WERI-Rb-1 (cell line): ENCODE measurements around the gene SPECC1.

Experiments used
- DNase-seq: peaks from one replicate; pipeline ENCODE4 v3.0.0-alpha.2; 2020
- H3K27ac ChIP-seq: fragments of 250-450 bp; sonication (Bioruptor Pico); 2 replicates; pipeline ENCODE4 v1.5.1; 2020; ENCODE audit warnings: mild to moderate bottlenecking, moderate library complexity
- H3K27me3 ChIP-seq: fragments of 250-450 bp; sonication (Bioruptor Pico); 2 replicates; pipeline ENCODE4 v1.5.1; 2021; ENCODE audit warnings: mild to moderate bottlenecking, low read depth, moderate library complexity; ENCODE audit not compliant: insufficient read depth, severe bottlenecking
- H3K36me3 ChIP-seq: fragments of 250-450 bp; sonication (Bioruptor Pico); 2 replicates; pipeline ENCODE4 v1.5.1; 2020; ENCODE audit warnings: mild to moderate bottlenecking, moderate library complexity
- H3K4me3 ChIP-seq: 2 replicates; pipeline ENCODE4 v1.5.1; 2011; ENCODE audit warnings: low read depth, mild to moderate bottlenecking, control low read depth, low read length
- H3K9me3 ChIP-seq: fragments of 250-450 bp; sonication (Bioruptor Pico); 2 replicates; pipeline ENCODE4 v1.5.1; 2021; ENCODE audit warnings: mild to moderate bottlenecking, moderate library complexity; ENCODE audit not compliant: severe bottlenecking
- CTCF ChIP-seq: IDR thresholded peaks from 2 replicates; pipeline ENCODE4 v1.5.1; 2011; ENCODE audit warnings: low read depth, mild to moderate bottlenecking, control low read depth, inconsistent platforms, low read length

Gene SPECC1

GRCh38 chr17:20121359-20122253, 112.4 kb downstream of the SPECC1 start:
- Histone ChIP-seq H3K9me3 (no peaks in the 10 kb centered on the region), H3K27ac (no peak overlapping the region), H3K27me3 (no peaks in the 10 kb centered on the region), H3K4me3 (no peak overlapping the region), H3K36me3 (no peaks in the 10 kb centered on the region)
- DNase-seq, result peak; percentile 64
- TF ChIP-seq CTCF, result peak; percentile 84

- Histone ChIP-seq H3K9me3 (no peaks in the 10 kb centered on the region), H3K27me3 (no peaks in the 10 kb centered on the region), H3K36me3 (no peaks in the 10 kb centered on the region), H3K27ac (no peak overlapping the region), H3K4me3 (no peak overlapping the region)
- no peak for TF ChIP-seq CTCF
- no peak for DNase-seq
Measured at GRCh38 chr17:20122254-20122879, 113.2 kb downstream of the SPECC1 start.

- no peak overlapping the region for H3K4me3 ChIP-seq
- no peaks in the 10 kb centered on the region for H3K36me3 ChIP-seq
Measured at GRCh38 chr17:20123209-20123608, 114.0 kb downstream of the SPECC1 start.

GRCh38 chr17:20125724-20126123, 116.6 kb downstream of the SPECC1 start:
- no peaks in the 10 kb centered on the region for H3K27me3 ChIP-seq
- H3K4me3 ChIP-seq, result no peak overlapping the region
- H3K36me3 ChIP-seq, result no peaks in the 10 kb centered on the region
- no peak overlapping the region for H3K27ac ChIP-seq
- no peaks in the 10 kb centered on the region for H3K9me3 ChIP-seq
- no peak for DNase-seq
- TF ChIP-seq CTCF, result no peak

More at GRCh38 chr17:20123209-20123608, 114.0 kb downstream of the SPECC1 start:
- Histone ChIP-seq H3K27me3 (no peaks in the 10 kb centered on the region), H3K27ac (no peak overlapping the region), H3K9me3 (no peaks in the 10 kb centered on the region)
- DNase-seq, result no peak
- no peak for TF ChIP-seq CTCF

- Histone ChIP-seq H3K27me3 (no peaks in the 10 kb centered on the region), H3K4me3 (no peak overlapping the region), H3K36me3 (no peaks in the 10 kb centered on the region), H3K27ac (no peak overlapping the region), H3K9me3 (no peaks in the 10 kb centered on the region)
- DNase-seq, result peak; percentile 30
- no peak for TF ChIP-seq CTCF
Measured at GRCh38 chr17:20127360-20128035, 118.3 kb downstream of the SPECC1 start.
